ENCODE measurements around the gene ASTN1.

The ASTN1 gene

GRCh38 chr1:176816232-176816631 is 348.3 kb downstream of the ASTN1 start:
- DNase-seq, result no peak

GRCh38 chr1:176815621-176816020 is 348.9 kb downstream of the ASTN1 start:
- DNase-seq, result no peak

- no peak for DNase-seq
Observed at GRCh38 chr1:176811511-176812288, 352.8 kb downstream of the ASTN1 start.

GRCh38 chr1:176809292-176809691 is 355.2 kb downstream of the ASTN1 start:
- no peak for DNase-seq

All from DMS 273 treated with DMSO at 0.1 percent for 48 hours (cell line).